Measurements from ENCODE around the gene SLC13A4.
"Not testable (repeated sequence)": the region's sequence is repeated elsewhere in the genome, so short reads cannot be mapped to it uniquely, and the experiment has no call there.

Gene SLC13A4

GRCh38 chr7:135665042-135665441 lies 62.9 kb downstream of the SLC13A4 start:
- no peak for DNase-seq (ENCODE audit: low read depth in 4 of 4, low spot score in 1 of 4)

GRCh38 chr7:135664046-135664589 lies 63.9 kb downstream of the SLC13A4 start:
- no peak for DNase-seq (ENCODE audit: low read depth in 4 of 4, low spot score in 1 of 4)

DNA sequence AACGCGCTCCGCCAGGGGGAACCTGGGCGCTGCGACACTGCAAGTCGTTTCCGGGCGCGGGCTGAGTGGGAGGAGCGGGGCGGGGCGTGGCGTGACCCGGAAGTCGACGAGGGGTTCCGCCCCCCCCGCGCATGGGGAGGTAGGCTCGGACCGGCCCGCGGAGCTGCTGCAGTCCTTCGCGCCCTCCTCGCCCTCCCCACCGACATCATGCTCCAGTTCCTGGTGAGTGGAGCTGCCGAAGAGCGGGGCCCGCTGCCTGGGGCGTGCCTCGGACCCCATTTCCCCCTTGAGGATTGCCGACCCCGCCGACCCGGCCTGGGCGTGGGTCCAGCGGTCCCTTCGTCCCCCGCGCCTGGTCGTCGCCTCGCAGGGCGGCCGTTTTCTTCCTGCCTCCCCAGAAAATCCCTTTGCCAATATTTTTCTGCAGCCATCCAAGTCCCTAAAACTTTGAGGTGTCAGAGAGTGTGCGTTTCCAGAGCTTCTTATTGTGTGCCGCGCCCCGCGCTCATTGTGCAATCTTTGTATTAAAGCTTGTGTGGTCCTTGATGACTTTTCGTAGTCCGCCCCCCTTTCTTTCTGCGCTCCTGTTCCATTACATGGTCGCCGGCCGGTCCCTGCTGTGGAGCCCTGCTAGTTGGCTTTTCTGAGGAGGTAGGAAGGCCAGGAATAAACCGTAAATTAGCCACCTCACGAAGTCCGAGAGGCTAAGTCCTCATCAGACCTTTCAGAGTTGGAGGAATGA lies 65.4 kb downstream of the SLC13A4 start, which contains the start of gene STMP1:
Gene STMP1 (plus strand): TSS at position 142 of the 742 bp plus-strand sequence.
- DNase-seq (ENCODE audit: low read depth in 4 of 4, low spot score in 1 of 4) = peak; percentile 91 to 98 (median 95)

DNA sequence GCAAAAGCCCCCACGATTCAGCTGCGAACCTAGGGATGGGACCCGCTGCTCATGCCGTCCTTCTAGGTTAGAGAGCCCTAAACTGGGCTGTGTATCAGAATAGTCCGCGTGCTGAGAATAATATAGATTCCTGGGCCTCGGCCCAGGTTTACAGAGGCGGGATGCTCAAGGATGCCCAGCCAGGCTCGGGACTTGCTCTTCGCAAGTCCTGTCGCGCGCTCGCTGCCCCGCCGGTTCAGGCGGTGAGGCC lies 65.9 kb downstream of the SLC13A4 start:
- no peak for DNase-seq (ENCODE audit: low read depth in 4 of 4, low spot score in 1 of 4)

DNA sequence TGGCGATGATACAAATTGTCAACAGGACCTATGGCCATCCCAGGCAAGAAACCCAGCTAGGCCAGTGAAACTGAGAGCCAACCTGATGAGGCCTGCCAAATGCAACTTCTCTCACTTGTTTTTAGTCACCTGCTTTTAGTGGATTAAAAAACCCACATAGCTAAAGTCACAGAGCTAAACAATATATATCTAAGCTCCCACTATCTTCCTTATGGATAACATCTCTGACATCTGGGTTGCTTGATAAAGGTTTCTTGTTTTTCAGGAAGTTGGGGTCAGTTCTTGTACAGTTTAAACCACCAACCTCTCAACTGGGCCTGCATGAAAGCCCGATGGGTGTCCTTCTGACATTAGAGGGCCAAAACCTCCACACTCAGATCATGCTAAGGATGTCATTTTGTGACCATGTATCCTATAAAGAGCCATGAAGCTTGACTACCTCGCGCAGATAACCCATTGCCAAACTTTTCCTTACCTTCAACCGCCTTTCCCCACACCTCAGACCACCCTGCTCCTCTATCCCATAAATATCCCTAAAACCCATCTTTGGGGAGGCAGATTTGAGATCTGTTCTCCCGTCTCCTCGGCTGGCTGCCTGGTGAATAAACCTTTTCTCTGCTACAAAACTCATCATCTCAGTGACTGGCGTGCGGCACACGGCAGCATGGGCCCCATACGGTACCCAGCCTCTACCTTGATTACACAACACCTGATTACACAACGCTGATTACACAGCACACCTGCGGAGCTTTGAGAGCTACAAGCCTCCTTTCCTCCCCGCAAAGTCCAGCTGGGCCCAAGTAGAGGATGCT lies 66.5 kb downstream of the SLC13A4 start:
- peak in 1 of 4 experiments; percentile 2 for DNase-seq (ENCODE audit: low read depth in 4 of 4, low spot score in 1 of 4)

DNA sequence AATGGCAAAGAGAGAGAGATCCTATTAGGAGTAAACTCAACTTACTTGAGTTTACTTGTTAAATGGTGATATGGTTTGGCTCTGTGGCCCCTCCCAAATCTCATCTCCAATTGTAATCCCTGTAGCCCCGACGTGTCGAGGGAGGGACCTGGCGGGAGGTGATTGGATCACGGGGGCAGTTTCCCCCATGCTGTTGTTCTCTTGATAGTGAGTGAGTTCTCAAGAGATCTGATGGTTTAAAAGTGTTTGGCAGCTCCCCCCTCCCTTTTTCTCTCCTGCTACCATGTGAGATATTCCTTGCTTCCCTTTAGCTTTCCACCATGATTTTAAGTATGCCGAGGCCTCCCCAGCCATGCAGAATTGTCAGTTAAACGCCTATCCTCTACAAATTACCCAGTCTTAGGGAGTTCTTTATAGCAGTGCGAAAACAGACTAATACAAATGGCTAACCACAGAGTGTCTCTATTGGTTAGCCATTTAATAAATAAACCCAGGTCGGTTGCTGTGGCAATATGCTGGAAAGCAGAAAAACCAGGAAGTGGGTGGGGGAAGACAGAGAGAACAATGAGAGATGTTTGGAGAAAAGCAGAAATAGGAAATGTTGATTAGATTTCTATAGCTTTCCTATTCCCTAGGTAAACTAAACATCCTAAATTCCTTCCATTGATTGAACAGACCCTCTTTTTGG lies 68.7 kb downstream of the SLC13A4 start:
- no peak for DNase-seq (ENCODE audit: low read depth in 4 of 4, low spot score in 1 of 4)

- DNase-seq (ENCODE audit: low read depth in 4 of 4, low spot score in 1 of 4) = no peak
These were observed 69.4 kb downstream of the SLC13A4 start for GRCh38 chr7:135658564-135658963.

DNA sequence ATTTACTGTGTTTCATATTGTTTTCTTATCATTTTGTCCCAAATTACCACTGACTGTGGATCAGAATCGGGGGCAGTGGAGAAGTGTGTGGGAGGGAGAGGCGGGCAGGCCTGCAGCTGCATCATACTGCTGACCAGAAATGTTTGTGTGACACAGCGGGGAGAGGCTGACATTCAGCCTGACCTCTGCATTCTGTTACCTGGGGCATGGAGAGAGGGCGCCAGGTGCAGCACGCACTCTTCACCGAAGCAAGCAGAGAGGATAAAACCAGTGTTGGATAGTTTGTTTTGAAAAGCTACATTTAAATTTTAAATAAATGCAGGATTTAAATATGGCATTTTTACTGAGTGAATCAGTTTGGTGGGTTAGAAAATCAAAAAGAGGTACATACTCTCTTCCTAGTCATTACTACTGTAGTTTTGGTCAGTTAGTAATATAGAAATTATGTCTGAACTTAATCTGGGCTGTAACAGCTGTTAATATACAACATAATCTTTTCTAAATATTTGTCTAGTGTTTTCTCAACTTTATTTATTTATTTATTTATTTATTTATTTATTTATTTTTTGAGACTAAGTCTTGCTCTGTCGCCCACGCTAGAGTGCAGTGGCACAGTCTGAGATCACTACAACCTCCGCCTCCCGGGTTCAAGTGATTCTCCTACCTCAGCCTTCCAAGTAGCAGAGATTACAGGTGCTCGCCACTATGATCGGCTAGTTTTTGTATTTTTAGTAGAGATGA lies 74.5 kb downstream of the SLC13A4 start:
- DNase-seq (ENCODE audit: low read depth in 4 of 4, low spot score in 1 of 4) = no peak

DNA sequence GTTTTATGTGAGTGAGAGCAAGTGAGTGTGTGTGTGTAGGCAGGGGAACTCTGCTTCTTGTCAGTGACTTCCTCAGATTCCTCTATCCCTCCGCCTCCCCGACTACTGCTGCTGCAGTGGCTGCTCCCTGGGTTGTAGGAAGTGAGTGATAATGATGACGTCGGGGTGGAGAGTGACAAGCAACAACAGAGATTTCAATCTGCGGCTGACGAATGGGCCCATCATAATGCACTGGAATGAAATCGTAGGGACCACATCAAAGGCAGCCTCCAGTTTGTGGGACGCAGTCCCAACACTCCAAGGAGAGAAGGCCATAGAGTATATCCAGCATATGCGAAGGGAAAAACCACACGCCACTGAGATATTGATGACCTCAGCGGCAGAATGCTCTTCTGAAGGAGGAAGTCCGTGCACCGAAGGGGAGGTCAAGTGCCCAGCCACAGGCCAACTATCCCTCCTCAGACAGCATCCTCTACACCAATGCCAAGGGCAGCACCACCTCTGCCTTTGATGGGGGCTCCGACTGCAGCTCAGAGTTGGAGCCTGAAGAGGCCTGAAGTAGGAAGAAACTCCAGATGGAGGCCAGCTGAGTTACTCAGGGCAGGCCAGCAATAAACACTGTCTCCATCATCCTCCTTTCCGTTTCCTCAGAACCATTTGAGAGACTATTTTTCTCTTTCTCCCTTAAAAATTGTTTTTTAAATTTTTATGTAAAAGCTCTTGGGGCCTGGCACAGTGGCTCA lies 77.0 kb downstream of the SLC13A4 start:
- no peak for DNase-seq (ENCODE audit: low read depth in 4 of 4, low spot score in 1 of 4)

DNA sequence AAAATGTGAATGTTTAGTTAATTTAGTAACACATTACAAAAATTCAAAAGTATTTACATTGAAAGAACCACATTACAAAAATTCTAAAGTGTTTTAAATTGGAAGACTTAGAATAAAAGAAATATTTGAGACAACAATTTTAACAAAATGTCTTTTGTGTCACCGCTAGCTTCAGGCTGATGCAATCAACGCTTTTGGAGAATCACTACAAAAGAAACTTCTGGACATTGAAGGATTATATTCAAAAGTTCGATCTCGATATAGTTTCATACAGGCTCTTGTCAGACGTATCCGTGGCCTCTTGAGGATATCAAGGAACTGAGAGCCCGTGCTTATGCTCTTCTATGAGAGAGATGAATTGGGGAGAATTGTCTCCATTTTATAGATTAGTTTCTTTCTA lies 79.8 kb downstream of the SLC13A4 start:
- DNase-seq (ENCODE audit: low read depth in 4 of 4, low spot score in 1 of 4) = no peak

DNA sequence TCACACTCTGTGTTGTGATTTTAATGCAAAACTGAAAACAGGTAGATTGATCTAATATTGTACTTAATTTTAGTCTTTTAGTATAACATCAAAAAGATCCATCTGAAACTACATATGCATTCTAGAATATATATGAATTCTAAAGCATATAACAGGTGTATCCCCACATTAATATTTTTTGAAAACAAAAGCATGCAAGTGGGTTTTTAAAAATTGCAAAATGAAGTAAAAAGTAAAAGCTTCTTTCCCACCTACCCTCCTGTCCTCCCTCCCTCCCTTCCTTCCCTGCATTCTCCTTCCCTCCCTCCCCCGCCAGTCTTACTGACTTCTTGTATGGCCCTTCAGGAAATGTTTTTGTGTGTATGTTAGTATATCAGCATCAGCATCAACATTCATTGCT lies 80.2 kb downstream of the SLC13A4 start:
- no peak for DNase-seq (ENCODE audit: low read depth in 4 of 4, low spot score in 1 of 4)

- DNase-seq (ENCODE audit: low read depth in 4 of 4, low spot score in 1 of 4) = no peak
These were observed 82.6 kb downstream of the SLC13A4 start for GRCh38 chr7:135645296-135645904.

DNA sequence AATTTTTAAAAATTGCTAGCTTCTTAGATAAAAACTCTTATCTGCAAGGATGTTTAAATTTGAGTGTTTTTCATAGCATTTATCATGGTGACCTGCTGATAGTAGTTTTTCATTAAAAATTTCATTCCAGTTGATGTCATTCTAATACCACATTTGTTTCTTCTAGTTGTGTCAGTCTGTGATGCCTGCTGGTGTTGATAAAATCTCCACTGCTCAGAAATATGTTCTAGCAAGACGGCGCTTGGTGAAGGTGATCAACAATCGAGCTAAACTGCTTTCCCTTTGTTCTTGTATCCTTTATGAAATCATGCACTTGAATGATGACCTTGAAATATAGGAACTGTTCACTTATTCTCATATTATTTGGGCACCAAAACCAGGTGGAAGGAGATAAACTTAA lies 83.3 kb downstream of the SLC13A4 start:
- no peak for DNase-seq (ENCODE audit: low read depth in 4 of 4, low spot score in 1 of 4)

GRCh38 chr7:135644154-135644553 lies 83.8 kb downstream of the SLC13A4 start:
- no peak for DNase-seq (ENCODE audit: low read depth in 4 of 4, low spot score in 1 of 4)

DNA sequence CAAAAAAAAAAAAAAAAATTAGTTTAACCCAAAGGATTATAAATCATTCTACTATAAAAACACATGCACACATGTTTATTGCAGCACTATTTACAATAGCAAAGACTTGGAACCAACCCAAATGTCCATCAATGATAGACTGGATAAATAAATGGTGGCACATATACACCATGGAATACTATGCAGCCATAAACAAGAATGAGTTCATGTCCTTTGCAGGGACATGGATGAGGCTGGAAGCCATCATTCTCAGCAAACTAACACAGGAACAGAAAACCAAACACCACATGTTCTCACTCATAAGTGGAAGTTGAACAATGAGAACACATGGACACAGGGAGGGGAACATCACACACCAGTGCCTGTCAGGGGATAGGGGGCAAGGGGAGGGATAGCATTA lies 88.3 kb downstream of the SLC13A4 start:
- not testable (repeated sequence) for DNase-seq (ENCODE audit: low read depth in 4 of 4, low spot score in 1 of 4)

DNA sequence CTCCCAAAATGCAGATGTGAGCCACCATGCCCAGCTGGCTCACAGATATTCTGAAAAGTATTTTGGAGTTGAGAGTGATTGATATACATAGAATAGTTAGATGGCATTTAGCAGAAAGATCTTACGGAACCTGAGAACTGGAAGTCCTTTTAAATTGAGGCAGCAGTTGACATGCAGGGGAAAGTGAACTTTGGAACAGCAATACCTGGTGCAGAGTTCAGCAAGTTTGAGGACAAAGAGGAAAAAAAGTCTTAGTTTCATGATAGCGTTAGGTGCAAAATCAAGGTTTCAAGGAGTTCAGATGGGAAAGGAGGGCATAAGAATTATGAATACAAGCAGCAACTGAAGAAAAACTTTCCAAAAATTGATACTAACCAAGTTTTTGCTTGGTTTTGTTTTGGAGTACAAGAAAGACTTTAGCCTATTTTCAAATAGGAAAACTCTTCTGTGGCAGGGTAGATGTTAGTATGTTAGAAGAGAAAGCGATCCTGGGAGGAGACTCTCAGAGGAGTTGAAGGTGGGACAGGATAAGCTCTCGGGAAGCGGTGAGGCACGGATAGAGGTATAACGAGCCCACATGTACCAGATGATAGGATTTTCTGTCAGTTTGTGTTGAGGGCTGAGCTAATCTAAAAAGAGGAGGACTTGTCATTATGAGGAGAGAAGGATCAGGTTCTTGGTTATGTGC lies 93.7 kb downstream of the SLC13A4 start:
- DNase-seq (ENCODE audit: low read depth in 4 of 4, low spot score in 1 of 4) = no peak
